Brain pericyte (primary cell): Measurements from ENCODE around the gene FAHD1.

Experiments
- DNase-seq: peaks from one replicate; pipeline ENCODE4 v3.0.0-alpha.2; 2012; ENCODE audit warnings: low read depth, low spot score

Gene FAHD1

GRCh38 chr16:1826691-1827573 is at the start of gene FAHD1, which contains the start of gene HAGH:
FAHD1 (plus strand) TSS chr16:1827206; CDS start chr16:1827239, 33 bp downstream.
HAGH (minus strand) TSS chr16:1826825; CDS start chr16:1826787, 38 bp downstream.
- DNase-seq: peak; percentile 97

GRCh38 chr16:1777375-1778199 is 49.4 kb upstream of the FAHD1 start:
- no peak for DNase-seq

- peak; percentile 78 for DNase-seq
Observed at GRCh38 chr16:1778200-1779179, 48.5 kb upstream of the FAHD1 start.

GRCh38 chr16:1779234-1779701 is 47.7 kb upstream of the FAHD1 start:
- no peak for DNase-seq

GRCh38 chr16:1779741-1780676 is 47.0 kb upstream of the FAHD1 start:
- no peak for DNase-seq

GRCh38 chr16:1780677-1781072 is 46.3 kb upstream of the FAHD1 start:
- DNase-seq: no peak

GRCh38 chr16:1781254-1781653 is 45.8 kb upstream of the FAHD1 start:
- DNase-seq: no peak

- DNase-seq: no peak
Observed at GRCh38 chr16:1781758-1782407, 45.1 kb upstream of the FAHD1 start.

- DNase-seq: peak; percentile 100
Observed at GRCh38 chr16:1782408-1783264, 44.4 kb upstream of the FAHD1 start, which contains the start of the genes NUBP2 and SPSB3. NUBP2 (plus strand) TSS chr16:1782960; CDS start chr16:1783021, 61 bp downstream. SPSB3 (minus strand) TSS chr16:1782571; CDS start chr16:1781483, 1,088 bp downstream.

- no peak for DNase-seq
Observed at GRCh38 chr16:1784977-1785845, 41.8 kb upstream of the FAHD1 start.

GRCh38 chr16:1785846-1786170 is 41.2 kb upstream of the FAHD1 start:
- DNase-seq: no peak

- DNase-seq: no peak
Observed at GRCh38 chr16:1786242-1787055, 40.6 kb upstream of the FAHD1 start.

- no peak for DNase-seq
Observed at GRCh38 chr16:1787056-1787321, 40.0 kb upstream of the FAHD1 start.

- DNase-seq: no peak
Observed at GRCh38 chr16:1787322-1788094, 39.5 kb upstream of the FAHD1 start.

GRCh38 chr16:1788095-1788707 is 38.8 kb upstream of the FAHD1 start:
- DNase-seq: no peak

GRCh38 chr16:1788708-1789100 is 38.3 kb upstream of the FAHD1 start:
- DNase-seq: no peak
